Left kidney (tissue), 2 donors: ENCODE data around the gene ITGAX. TPM values are rescaled to one million over a fixed set of nuclear protein-coding genes. Genes with fewer than 3 reads are reported as not detected.

Source experiments
- DNase-seq: peaks from one replicate; pipeline ENCODE4 v3.0.0-alpha.2; 2013
- polyA plus RNA-seq: library from polyadenylated mRNA; unstranded; fragments of 120-200 nt; gene quantifications from one replicate; pipeline ENCODE4 v1.2.1, GENCODE V29; 2013; ENCODE audit not compliant: insufficient read length

ITGAX gene
- polyA plus RNA-seq, 1 donor, result 0.53 TPM

- no peak for DNase-seq
Observed at GRCh38 chr16:31373235-31373634, 18.3 kb downstream of the ITGAX start.

GRCh38 chr16:31375231-31375630 is 20.3 kb downstream of the ITGAX start:
- no peak for DNase-seq

GRCh38 chr16:31376705-31377104 is 21.7 kb downstream of the ITGAX start:
- no peak for DNase-seq

- DNase-seq, result no peak
Observed at GRCh38 chr16:31377210-31377903, 22.4 kb downstream of the ITGAX start.

- no peak for DNase-seq
Observed at GRCh38 chr16:31380201-31380600, 25.2 kb downstream of the ITGAX start.

- DNase-seq, result peak; percentile 18
Observed at GRCh38 chr16:31382485-31383161, 27.6 kb downstream of the ITGAX start.

GRCh38 chr16:31385680-31386079 is 30.7 kb downstream of the ITGAX start:
- no peak for DNase-seq

- DNase-seq, result peak; percentile 14
Observed at GRCh38 chr16:31386157-31386984, 31.4 kb downstream of the ITGAX start.

- DNase-seq, result no peak
Observed at GRCh38 chr16:31388535-31388934, 33.6 kb downstream of the ITGAX start.

GRCh38 chr16:31390504-31391041 is 35.6 kb downstream of the ITGAX start:
- no peak for DNase-seq

GRCh38 chr16:31393056-31393455 is 38.1 kb downstream of the ITGAX start, which contains the start of gene ITGAD:
Gene ITGAD (plus strand): TSS chr16:31393335. CDS start chr16:31393361, 26 bp downstream.
- DNase-seq, result no peak

- no peak for DNase-seq
Observed at GRCh38 chr16:31395647-31396046, 40.7 kb downstream of the ITGAX start.

- DNase-seq, result no peak
Observed at GRCh38 chr16:31397096-31397660, 42.2 kb downstream of the ITGAX start.

- DNase-seq, result no peak
Observed at GRCh38 chr16:31397701-31398100, 42.7 kb downstream of the ITGAX start.

GRCh38 chr16:31400191-31400590 is 45.2 kb downstream of the ITGAX start:
- no peak for DNase-seq

GRCh38 chr16:31401436-31401835 is 46.5 kb downstream of the ITGAX start:
- no peak for DNase-seq

- no peak for DNase-seq
Observed at GRCh38 chr16:31402687-31403086, 47.7 kb downstream of the ITGAX start.

- DNase-seq, result no peak
Observed at GRCh38 chr16:31403590-31404352, 48.8 kb downstream of the ITGAX start.

- DNase-seq, result no peak
Observed at GRCh38 chr16:31404353-31405064, 49.5 kb downstream of the ITGAX start.

GRCh38 chr16:31407406-31407805 is 52.4 kb downstream of the ITGAX start:
- no peak for DNase-seq

GRCh38 chr16:31409433-31409832 is 54.5 kb downstream of the ITGAX start:
- DNase-seq, result no peak
